ENCODE results near the gene STK32A. TPM values are rescaled to one million over a fixed set of nuclear protein-coding genes. Genes with fewer than 3 reads are reported as not detected.
A peak's percentile ranks its signal among the peaks of the same experiment; 100 is the strongest.

STK32A gene
- 2.0 and 2.8 TPM in 2 replicates for total RNA-seq (2014; rRNA removed; shearing (Covaris generic))
- polyA plus RNA-seq (2016; fragmentation: Nextera tagmentation; extraction: Ambion mirVana): 1.4 and 2.4 TPM in 2 replicates
- long read RNA-seq, partial matches to known transcripts: 2 of 2 reads
- long read RNA-seq, other reads (novel, unspliced or antisense): 0 of 2 reads

GRCh38 chr5:147234825-147235635 is at the start of gene STK32A:
Gene STK32A, plus strand, starts transcription at chr5:147235026. Its CDS starts 4,609 bp downstream, at chr5:147239635.
- Histone ChIP-seq H3K4me2 (peak within 1 kb of the TSS; percentile 75), H3K27me3 (ENCODE audit: insufficient read depth) (peaks cover 31% of the 10 kb centered on the region), H3K36me3 (ENCODE audit: insufficient read depth) (no peaks in the 10 kb centered on the region), H3K27ac (ENCODE audit: low read depth) (no peak within 1 kb of the TSS), H3K4me3 (peak within 1 kb of the TSS; percentile 81), H2AFZ (peak within 1 kb of the TSS; percentile 97), H4K20me1 (replicated peaks; ENCODE audit: insufficient read depth) (no peaks in the 10 kb centered on the region), H3K79me2 (replicated peaks; ENCODE audit: insufficient read depth) (no peaks in the 10 kb centered on the region), H3K4me1 (ENCODE audit: insufficient read depth) (peaks cover 5% of the 10 kb centered on the region; the same call in 1 of the 2 replicates), H3F3A (replicated peaks; ENCODE audit: low read depth) (no peaks in the 10 kb centered on the region), H3K9me2 (ENCODE audit: insufficient read depth) (no peaks in the 10 kb centered on the region)
- Mint-ChIP-seq H3K9me3 (no peaks in the 10 kb centered on the region), H3K27ac (no peak within 1 kb of the TSS), H3K4me3 (peak within 1 kb of the TSS; percentile 78), H3K27me3 (ENCODE audit: insufficient read depth, low read depth, poor library complexity) (peaks cover 7% of the 10 kb centered on the region), H3K4me1 (peaks cover 6% of the 10 kb centered on the region; the same call in 1 of the 3 replicates), H3K36me3 (ENCODE audit: low read depth) (no peaks in the 10 kb centered on the region)
- DNase-seq (ENCODE audit: low spot score) (peak; percentile 93), ATAC-seq (peak; percentile 100)
- no peak for TF ChIP-seq EZH2 (IDR thresholded peaks at IDR 0.05; ENCODE audit: low read depth, unreplicated experiment)
- peak; percentile 24; the same call in 1 of the 2 replicates for TF ChIP-seq POLR2AphosphoS5 (IDR thresholded peaks at IDR 0.05; ENCODE audit: low read depth)
- no peak for TF ChIP-seq ZNF331 (CRISPR knock-in tag; IDR thresholded peaks at IDR 0.05; ENCODE audit: low read depth)
- no peak for TF ChIP-seq EZH2phosphoT487 (IDR thresholded peaks at IDR 0.05; ENCODE audit: unreplicated experiment)
- TF ChIP-seq ZNF462 (CRISPR knock-in tag; IDR thresholded peaks at IDR 0.05): no peak
- TF ChIP-seq JUNB (IDR thresholded peaks at IDR 0.05; ENCODE audit: unreplicated experiment): no peak
- no peak; the same call in 1 of the 2 replicates for TF ChIP-seq ETS1 (IDR thresholded peaks at IDR 0.05)
- peak in 1 of 2 experiments; percentile 69; a peak in 2 of 4 replicates for TF ChIP-seq CTCF (conservative IDR thresholded peaks at IDR 0.05; ENCODE audit: low read depth in 2 of 2)
- no peak for TF ChIP-seq STAT1 (IDR thresholded peaks at IDR 0.05; ENCODE audit: unreplicated experiment)
- TF ChIP-seq CREB1 (CRISPR knock-in tag; IDR thresholded peaks at IDR 0.05; ENCODE audit: low read depth): no peak
